T-helper 22 cell (primary cell): ENCODE measurements around the gene USP7.
"Not testable (repeated sequence)": the region's sequence is repeated elsewhere in the genome, so short reads cannot be mapped to it uniquely, and the experiment has no call there.

Source experiments
- DNase-seq: peaks from one replicate; pipeline ENCODE4 v3.0.0-alpha.2; 2020; ENCODE audit warnings: low read depth

Gene USP7

DNA sequence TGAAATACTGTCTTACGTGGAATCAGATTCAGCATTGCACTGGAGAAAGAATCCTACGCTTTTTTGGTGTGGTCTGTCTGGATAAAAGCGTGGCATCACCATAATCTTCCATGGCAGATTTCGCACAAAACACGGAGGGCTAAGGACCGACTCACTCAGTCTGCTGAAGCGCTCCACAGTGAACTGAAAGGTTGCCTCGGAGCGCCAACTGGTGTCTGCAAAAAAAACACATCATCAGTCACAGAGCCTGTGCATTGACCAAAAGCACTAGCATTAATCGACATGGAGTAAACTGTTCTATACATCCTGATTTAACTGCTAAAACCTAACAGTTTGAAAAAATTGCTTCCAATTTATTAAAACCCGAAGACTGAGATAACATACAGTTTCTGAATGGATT lies 40.5 kb downstream of the USP7 start:
- DNase-seq: no peak

DNA sequence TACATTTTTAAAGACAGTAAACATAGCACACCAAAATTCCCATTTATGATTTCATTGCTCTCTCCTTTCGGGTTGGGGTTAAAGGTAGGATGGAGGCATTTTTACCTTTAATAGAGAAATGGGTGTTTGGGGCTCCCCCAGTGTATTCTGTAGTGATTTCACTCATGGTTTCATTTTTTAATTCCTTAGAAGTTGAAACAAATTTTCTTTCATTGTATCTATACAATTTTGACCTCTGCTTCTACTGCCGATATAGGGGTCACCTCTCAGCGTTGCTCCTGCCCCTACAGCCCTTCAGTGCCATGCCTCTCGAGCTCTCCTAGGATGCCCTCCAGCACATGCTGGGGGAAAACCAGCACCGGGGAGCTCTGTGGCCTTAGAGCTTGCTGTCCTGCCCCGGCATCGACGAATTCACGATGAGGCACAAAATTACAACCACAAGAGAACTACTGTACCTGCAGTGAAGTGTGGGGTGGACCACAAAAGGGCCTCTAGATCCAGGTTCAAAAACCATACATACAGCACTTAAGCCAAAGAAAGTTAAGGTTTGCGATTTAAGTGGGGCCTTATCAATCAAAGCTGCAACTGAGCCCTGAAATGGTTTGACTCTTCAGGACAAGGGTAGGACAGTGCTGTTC lies 42.2 kb downstream of the USP7 start:
- no peak for DNase-seq

DNA sequence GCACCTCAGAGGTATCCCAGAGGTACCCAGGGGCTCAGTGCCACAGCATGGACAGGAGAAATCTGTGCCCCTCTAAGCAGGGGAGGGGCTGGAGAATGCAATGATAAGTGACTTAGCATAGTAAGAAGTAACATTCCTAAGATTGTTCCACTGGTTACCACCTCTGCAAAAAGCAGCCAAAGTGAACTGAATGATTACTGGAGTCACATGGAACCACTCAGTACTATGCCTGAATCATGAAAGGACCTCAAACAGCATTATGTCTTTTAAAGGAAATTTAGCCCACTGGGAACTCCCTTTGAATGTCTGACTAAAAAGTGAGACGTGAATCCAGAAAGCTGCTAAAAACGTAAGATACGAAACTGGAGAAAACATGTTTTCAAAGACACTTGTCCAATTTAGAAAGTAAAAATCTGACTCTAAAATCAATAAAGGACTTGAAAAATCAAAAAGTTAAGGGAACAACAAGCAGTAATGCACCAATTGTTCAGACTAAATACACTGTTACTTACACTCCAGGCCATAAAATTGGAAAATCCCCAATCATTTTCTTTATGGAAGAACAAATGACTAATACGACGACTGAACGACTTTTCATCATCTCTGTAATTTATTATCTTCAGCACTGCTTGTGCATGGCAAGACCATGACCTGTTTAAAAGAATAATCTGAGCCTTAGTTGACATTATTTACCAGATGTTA lies 42.9 kb downstream of the USP7 start:
- no peak for DNase-seq

DNA sequence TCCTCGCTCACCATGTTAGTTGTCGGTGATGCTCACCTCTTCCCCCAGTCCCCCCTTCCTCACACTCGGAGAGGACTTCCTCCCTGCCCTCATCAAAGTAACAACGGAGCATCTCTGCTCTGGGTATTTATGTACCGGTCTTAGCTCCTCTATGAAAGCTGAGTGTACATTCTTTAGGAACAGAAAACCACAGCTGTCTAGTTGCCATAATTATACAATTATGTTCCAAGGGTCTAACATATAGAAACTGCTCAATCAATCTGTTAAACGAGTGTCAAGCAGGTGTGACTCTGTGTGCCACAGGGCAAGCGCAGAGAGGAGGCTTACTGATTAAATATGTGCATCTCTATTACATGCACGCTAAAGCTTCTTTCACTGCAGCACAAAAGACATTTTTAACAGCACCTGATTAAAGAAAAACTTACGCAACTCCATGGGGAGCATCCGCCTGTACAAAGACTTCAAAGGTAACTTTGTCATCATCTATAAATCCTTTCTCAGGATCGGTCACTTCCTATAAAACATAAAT lies 43.7 kb downstream of the USP7 start:
- DNase-seq: no peak

DNA sequence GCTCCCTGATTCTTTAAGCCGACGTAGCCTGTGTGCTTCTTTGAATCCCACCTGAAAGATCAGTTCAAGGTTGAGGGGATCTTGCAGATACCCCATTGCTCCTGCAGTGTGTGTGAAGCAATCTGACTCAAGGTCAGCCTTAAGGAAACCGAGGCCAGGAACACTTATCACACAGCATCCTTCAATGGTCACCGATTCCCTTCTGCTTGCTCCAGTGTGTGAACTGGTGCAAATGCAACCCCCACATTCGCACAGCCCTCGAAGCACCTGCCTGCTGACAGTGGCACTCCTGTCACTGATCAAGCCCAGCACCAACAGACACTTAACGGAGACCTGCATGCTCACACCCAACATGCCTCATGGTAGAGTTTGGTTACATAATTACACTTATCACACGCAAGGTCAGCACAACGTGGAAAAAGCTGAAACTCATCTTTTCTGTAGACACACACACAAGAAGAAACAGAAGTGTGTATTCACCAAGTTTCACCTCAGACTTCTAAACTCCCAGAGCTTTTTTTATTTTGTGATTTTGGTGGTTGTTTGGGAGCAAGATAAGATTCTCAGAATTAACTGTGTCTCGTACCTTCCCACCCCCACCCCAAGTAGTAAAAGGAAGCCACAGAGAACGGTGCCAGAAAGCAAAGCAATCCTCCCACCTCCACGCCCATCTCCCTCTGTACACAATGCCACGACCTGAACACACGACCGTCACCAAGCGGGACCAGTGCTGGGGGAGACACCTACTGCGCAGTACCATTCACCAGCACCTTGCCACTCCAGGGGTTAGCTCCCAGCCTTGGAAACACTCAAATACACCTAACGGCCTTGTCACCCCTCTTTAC lies 44.4 kb downstream of the USP7 start:
- no peak for DNase-seq

DNA sequence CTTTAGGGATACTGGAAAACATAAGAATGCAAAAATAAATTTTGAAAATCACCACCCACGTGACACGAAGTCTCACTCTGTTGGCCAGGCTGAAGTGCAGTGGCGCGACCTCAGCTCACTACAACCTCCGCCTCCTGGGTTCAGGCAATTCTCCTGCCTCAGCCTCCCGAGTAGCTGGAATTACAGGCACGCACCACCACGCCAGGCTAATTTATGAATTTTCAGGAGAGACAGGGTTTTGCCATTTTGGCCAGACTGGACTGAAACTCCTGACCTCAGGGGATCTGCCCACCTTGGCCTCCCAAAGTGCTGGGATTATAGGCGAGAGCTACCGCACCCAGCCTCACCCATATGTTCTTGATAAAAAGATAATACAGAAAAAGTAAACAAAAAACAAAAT lies 46.4 kb downstream of the USP7 start:
- not testable (repeated sequence) for DNase-seq

DNA sequence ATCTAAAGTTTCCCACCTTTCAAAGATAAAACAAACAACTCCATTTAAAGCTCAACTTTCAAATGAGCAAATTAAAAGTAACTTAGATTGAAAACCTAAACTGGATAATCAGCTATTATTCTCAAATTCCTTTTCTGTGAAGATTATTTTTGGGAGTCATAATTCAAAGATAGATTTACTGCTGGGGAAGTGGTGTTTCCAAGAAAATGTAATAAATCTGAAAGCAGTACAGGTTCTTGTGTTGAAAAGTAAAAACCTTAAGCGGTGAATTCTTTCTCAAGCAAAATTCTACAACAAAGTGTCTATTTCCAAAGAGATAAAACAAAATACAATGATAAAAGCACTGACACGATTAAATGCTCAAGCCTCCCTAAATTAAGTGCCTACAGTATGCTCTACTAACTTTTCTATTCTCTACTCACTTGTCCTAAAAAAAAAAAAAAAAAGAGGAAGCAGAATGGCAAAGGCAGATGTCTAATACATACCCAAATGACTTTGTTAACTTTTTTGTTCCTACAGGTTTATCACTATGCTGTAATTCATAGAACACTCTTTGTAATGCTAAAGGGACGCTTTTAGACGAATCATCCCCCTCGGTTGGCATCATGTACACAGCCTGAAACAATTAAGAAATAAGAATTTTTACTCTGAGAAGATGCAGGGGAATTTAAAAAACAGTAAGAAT lies 47.0 kb downstream of the USP7 start:
- DNase-seq: no peak

DNA sequence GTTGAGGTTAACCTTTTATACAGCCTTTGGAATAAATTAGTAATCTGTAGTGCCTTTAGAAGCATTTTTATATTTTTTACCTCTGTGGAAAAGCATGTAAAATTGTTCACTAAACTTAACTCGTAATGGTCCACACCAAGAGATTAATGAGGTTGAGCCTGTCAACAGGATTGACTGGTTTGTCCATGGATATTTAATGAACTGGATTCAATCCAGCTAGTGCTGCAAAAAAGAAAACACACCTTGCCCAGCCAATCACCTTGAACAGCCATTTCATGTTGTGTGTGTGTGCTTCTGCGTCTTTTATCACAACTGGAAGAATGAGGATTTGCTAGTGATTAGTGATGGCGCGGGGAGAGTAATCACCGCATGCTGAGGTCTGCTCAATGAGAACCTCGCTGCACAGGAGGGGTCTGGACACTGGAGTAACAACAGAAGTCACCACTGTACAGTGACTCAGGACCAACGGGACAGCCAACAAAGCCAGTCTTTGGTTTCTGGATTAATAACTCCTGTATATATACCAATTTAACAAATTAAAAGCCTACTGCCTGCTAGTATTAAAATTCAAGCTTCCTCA lies 47.9 kb downstream of the USP7 start:
- DNase-seq: no peak

DNA sequence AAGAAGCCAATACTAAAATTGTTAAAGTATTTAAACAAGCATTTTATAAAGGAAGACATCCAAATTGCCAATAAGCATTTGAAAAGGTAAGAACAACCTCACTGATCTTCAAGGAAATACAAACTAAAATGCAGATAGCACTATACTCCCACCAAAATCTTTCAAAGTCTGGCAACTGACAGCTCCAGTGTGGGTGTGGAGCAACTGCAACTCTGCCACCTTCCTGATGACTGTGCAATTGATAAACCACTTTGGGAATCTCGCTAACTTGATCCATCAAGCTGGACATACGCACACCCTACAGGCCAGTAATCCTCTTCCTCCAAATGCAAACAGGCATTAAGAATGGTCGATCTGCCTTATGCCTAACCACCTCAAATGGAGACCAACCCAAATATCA lies 49.6 kb downstream of the USP7 start:
- no peak for DNase-seq

DNA sequence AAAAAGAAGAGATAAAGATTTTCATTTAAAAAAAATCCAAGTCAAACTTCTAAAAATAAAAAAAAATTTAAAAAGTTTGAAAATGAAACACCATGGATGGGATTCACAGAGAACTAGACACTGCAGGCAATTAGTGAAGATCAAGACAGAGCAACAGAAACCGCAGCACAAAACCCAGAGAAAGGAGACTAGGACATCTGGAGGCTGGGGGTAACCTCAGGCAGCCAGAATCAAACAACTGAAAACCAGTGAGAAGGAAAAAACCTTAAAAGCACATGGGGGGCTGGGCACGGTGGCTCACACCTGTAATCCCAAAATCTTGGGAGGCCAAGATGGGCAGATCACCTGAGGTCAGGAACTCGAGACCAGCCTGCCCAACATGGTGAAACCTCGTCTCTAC lies 50.9 kb downstream of the USP7 start:
- DNase-seq: no peak

DNA sequence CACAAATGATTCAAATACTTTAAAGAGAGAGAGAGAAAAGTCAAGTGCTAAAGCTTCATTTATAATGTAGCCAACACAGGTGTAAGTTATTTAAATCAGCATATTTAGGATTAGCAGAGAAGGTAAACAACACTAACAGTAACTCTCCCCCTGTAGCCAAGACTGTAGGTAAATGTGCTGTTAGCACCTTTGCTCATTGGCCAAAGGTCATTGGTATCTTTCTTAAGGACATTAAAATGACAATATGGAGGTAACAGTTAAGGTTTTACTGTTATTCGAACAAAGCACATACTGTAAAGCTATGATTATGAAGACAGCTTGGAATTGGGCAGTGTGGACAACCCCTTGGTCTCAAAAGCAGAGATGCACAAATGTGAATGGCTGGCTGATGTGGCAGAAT lies 52.9 kb downstream of the USP7 start:
- DNase-seq: no peak

DNA sequence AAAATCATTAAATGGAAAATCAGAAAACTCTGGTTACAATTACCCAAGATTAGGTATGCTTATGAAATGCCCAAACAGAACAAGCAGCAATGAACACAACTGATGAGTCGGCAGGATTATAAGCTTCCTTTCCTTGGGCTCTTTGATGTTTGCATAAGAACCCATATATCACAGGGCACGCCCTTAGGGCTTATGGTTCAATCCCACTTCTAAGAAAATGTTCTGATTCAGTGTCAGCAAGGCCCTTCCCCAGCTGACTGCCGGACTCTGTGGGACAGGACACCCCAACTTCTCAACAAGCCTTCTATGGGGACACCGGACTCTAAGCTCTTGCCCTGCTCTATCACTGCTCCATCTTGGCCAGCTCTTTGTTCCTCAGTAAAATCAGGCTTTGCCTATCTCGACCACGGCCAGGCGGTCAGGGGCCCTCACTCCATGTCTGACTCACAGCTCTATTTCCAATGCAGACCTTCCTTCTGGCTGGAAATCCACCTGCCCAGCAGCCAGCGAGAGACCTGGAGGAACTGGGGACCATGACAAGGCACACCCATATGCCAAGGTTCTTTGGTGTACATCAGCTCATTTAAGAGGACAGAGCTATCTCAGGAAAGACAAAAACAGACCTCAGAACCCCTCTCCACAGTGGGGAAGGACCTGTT lies 54.8 kb downstream of the USP7 start:
- no peak for DNase-seq

DNA sequence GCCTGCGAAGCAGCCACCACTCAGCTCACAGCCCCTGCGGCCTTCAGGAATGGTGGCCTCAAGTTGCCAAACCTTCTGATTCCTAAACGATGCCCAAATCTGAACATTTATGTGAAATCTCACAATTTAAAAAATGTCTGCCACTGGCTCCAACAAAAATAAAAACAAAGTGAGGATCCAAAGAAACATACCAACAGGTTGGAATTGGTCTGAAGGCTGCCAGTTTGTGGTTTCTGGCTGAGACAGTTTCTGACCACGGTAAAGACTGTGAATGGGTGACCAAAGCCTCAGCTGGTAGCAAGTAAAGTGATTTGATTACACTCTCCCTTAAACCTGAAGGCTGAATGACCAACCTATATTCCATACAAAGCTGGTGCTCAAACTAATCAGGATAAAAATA lies 56.6 kb downstream of the USP7 start:
- no peak for DNase-seq

DNA sequence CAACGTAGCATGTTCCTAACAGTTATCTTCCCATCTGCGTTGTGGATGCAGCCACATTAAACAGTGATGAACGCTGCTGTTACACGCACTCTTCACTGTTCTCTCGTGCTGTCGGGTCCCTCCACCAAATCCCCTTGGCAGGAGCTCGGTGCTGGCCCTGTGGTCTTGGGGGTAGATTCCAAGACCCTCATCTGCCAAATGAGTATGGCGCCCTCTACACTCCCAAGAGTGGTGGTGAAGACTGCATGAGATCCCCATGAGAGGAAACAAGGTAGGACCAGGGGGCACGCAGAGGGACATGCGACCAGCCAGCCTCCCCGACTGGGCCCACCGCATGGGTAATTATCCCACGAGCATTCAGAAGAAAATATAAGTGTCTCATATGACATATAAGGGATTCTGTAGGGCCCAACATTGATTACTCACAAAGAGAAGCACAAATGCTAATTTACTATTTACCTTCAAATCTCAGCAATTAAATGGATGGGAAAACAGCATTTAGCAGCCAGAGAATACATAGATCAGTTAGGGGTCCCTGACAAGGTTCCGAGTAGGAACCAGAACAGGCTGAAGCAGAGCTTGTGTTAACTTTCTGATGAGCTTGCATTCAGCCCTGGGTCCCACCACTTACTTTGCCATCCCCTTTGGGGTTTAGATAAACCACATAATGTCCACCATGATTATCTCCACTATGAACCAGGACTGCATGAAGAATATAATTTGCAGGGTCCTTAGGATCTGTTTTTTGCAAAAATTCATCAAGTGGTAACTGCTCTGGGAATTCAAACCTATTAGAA lies 57.7 kb downstream of the USP7 start:
- no peak for DNase-seq

DNA sequence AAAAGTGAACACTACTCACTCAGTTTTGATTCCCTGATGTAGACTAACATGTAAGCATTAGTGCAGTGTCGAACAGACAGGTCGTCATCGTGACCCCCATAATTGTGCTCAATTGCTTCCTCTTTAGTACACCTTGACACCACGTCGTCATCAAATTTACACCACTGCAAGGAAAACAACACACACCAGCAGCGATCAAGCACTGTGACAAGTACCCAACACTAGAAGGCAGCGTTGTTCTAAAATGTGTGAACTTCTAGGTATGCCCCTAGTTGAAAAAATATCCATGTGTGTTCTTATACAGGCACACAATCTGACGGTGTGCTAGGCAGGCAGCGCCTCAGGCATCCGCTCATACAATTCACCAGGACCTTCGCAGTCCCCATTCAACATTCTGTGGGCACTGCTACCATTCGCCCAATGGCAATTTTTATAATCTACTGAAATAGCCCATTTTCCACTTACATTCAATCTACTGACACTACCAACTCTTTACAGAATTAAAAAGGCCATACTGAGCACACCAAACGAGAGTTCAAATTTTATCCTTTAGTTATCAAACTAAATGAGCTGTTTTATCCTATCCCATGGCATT lies 58.4 kb downstream of the USP7 start:
- no peak for DNase-seq

DNA sequence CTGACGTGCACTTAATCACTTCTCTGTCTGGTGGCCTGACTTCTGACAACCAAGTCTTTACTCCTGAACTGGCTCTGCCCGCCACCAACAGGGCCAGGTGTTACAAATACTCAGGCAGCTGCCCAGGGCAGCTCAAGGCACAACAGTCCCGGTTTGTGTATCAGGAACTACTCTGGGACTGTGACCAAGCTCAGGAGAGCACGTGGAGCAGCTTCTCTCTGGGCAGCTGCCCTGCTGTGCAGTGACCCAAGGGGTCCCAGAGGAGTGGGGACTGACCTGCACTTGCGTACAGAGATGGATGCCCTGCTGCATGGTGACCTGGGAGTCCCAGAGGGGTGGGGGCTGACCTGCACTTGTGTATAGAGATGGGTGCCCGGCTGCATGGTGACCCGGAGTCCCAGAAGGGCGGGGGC lies 59.7 kb downstream of the USP7 start:
- DNase-seq: no peak

DNA sequence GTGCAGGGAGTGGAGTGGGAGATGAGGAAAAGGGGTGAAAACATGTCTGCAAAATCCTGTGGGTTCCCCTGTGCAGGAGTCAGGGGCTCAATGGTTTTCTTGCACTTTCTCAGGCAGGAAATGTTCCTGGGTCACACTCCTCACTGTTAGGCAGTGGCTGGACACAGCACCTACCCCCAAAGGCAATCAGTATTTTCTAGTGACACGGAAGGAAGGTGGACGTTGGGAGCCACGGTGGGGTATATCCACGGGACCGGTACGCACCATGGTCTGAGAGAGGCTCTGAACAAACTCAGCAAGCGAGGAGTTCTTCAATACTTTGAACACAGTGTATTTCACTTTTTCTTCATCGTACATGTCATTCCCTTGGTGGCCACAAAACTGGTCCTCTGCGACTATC lies 60.7 kb downstream of the USP7 start:
- DNase-seq: no peak

DNA sequence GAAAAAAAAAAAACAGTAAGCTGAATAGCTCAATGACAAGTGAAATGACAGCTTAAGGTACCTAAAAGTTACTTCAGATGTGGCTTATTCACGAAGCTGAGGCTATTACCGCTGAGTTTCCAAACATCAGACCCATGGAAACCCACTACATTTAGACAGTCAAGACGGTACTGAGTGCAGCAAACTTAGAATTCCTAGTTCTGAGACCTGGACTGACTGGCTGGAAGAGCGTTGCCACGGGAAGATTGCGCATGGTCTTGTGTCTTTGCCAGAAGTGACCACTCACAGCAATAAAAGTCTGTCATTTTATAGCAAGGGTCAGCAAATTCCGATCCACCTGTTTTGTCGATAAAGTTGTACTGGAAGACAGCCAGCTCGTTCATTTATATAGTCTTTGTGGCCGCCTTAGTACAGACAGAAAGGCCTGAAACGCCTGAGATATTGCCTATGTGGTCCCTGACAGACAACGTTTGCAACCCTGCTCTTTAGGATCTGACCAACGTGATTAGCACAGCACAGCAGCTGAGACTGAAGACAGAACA lies 62.3 kb downstream of the USP7 start:
- no peak for DNase-seq

DNA sequence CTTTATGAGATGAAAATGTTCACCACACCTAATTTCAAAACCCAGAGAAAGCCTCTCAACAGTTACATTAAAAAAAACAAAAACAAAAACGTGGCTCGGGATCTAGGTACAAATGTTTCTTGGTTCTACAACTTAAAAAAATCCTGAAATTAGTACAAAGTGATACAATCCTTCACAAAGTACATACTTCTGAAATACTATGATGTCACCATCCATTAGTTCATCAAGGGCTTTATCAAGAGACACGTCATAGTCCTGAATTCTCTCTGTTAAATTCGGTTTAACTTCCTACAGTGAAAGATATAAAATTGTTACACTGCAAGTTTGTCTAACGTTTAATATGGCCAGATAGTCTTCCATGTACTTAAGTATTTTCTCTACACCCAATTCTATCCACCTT lies 63.4 kb downstream of the USP7 start:
- DNase-seq: no peak
